ENCODE measurements around the gene IFFO2.
A peak's percentile ranks its signal among the peaks of the same experiment; 100 is the strongest.

Gene IFFO2

GRCh38 chr1:18934205-18935000 is 22.1 kb downstream of the IFFO2 start:
- DNase-seq: no peak

DNA sequence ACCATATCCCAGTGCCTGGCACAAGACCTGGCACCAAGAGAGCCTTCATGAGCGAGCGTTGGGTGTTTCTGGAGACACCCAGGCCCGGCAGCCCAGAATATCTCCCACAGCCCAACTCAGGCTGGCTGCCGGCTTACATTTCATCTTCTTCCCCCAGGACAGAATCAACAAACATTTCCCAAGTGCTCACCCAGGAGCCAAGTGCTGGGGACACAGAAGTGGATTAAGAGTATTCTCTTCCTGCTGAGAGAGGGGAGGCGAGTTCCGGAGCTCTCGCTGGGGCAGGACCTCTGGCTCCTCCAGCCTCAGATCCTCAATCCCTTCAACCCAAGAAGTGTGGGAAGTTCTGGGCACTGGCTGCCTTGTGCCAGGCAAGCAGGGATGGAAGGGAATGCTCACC is 23.6 kb downstream of the IFFO2 start:
- no peak for DNase-seq

DNA sequence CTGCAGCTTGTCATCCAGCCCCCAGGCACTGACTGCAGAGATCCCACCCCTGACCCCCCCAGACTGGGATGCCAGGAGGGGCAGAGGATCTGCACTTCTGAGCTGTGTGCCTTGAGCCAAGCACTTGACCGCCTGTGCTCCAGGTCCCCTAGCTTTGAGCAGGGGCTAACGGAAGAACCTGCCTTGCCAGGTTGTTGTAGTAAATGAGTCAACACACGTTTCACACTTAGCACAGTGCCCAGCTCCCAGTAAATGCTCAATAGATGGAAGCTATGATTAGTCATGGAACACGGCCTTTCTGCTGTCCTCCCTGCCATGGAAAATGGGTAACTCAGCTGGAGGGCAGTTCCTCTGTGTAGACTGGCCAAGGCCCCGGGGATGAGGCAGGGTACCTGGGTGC is 24.1 kb downstream of the IFFO2 start:
- DNase-seq: no peak

DNA sequence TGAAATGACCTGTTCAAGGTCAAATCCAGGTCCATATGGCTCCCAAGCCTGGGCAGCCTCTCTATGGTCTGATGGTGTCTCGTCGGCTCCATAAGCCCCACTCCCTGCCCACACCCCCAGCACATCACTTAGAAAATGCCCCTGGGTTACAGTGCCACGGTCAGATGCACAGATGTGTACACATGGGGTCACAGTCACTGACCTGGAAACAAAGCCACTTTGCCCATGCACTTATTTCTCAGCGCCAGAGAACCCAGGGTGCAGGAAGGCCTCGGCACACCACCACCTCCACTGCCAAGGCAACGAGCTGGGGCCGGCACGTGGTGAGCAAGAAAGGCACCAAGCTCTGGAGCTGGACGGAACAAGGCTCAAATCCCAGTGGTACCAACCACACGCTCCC is 24.7 kb downstream of the IFFO2 start:
- no peak for DNase-seq

DNA sequence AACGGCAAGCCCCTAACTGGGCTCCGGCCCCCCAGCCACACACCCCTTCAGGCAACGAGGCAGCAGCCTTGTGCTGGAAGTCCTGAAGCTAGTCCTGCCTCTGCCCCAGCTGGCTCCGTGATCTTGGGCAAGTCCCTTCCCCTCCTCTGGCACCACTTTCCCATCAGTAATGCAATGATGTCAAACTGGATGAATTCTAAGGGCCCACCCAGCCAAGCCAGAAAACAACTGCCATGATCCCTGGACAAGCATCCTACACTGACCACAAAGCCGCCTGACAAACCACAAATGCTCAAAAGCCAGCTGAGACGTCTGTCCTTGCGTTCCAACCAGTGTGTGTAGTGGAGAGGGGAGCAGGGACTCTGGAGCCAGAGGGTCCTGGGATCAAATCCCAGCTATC is 26.8 kb downstream of the IFFO2 start:
- DNase-seq: no peak

- DNase-seq: no peak
These were observed 27.5 kb downstream of the IFFO2 start for GRCh38 chr1:18928985-18929384.

DNA sequence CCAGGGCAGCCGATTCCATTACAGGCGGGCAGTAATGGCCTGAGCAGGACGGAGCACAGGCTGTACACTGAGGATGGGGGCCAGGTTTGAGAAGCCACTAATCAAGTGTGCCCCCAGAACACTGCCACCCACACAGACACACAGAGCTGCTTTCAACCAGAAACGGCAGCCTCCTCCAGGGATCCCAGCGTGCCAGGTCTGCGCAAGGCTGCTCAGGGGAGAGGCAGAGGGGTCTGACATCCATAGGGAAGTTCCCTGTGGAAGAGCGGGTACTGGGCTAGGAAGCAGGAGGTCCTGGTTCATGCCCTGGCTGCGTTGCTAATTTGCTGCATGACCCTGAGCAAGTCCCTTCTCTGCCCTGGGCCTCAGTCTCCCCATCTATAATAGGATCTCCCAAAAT is 28.1 kb downstream of the IFFO2 start:
- no peak for DNase-seq

- DNase-seq: no peak
These were observed 28.7 kb downstream of the IFFO2 start for GRCh38 chr1:18927654-18928272.

- peak; percentile 12 for DNase-seq
These were observed 29.3 kb downstream of the IFFO2 start for GRCh38 chr1:18927082-18927653.

DNA sequence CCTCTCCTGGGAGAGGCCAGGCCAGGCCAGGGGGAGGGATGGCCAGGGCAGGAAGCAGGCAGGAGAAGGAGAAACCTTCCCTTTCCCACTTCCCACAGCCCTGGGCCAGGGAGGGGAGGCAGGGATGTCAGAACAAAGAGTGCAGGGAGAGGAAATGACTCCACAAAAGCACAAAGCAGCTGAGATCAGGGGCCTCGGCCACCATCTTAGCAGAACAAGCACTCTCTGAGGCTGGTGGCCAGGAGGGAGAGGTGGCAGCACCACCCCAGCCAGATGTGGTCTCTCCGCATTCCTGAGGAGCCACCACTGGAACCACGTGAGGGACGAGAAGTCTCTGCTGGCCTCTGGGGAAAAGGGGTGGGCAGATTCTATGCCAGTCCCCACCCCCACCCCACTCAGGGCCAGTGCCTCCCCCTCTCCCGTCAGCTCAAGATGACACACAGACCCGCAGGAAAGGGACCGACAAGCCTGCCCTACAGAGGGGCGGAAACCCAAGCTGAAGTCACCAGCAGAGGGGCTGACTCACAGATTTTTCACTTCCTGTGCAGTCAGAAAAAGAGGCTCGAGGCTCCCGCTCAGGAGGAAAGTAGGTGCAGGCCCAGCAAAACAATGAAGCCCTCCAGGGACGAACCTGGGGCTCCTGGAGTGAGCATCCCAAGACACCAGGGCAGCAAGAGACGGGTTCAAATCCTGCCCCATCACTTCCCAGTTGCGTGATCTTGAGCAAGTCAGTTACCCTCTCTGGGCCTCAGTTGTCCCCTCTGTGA is 30.0 kb downstream of the IFFO2 start:
- no peak for DNase-seq

DNA sequence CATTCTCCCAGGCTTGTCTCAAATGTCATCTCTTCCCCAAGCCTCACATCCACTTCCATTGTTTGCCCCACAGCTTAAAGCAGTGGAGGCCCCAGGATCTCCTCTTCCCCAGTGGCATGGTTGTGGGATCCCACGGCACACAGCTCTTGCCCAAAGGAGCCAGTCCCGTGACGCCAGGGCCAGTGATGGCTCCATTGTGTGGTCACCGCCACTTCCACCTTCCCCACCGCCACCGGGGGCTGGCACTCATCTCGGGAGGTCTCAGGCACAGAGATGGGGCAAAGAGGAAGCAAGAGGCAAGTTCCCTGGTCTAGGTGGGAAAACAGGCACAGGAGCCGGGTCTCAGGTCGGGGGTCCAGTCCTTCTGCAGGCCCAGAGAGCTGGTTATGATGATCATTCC is 31.2 kb downstream of the IFFO2 start:
- no peak for DNase-seq

- DNase-seq: peak; percentile 60
These were observed 32.2 kb downstream of the IFFO2 start for GRCh38 chr1:18924221-18924691.

GRCh38 chr1:18923756-18924211 is 32.7 kb downstream of the IFFO2 start:
- DNase-seq: peak; percentile 60

DNA sequence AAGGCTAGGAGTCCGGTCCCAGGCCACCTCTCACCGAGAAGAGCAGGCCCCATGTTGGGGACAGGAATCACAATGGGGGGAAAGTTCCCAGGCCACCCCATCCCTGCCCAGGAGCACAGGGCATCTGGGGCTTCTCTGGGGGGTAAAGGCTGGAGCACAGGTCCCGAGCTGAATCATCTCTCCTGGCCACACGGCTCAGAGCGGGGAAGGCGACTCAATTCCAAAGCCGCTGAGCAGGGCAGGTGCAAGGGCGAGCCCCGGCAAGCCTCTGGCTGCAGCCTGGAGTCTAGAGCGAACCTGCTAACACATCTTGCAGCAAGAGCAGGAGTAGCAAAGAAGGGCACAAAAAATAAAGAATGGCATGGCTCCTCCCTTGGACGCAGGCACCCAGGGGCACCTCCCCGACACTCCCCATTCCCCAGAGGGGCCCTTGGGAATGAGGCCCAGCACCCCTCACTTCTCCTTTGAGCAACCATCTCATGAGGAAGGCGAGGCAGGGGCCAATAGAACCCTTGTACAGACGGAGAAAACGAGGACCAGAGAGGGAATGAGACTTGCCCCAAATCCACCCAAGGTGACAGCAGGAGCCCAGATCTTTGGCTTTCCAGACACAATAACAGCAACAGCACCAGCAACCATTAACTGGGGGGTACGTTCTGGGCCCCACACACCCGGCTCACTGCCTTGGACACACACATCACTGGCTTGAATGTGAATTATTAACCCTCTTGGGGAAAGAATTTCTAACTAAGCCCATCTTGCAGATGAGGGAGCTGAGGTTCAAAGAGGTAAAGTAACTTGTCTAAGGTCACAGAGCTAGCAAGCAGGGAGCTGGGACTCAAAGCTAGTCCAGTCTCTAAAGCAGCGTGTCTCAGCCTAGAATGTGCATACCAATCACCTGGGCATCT is 33.4 kb downstream of the IFFO2 start:
- DNase-seq: peak; percentile 16

DNA sequence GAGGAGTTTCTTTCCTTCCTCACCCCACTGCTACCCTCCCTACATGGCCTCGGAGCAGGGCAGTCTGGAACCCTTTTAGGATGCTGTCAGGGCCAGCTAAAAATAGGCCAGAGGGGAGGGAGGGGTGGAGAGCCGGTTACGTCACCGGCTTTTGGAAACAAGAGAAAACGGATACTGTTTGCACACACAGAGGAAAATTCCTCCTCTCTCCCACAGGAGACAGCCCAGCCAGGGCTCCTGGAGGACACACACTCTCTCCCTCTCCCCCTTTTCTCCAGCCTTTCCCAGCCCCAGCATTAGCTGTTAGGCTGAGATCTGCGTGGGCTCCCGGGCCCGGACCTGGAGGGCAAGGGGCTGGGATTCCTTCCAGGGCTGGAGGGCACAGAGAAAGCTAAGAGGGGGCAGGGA is 34.2 kb downstream of the IFFO2 start:
- DNase-seq: peak; percentile 64

DNA sequence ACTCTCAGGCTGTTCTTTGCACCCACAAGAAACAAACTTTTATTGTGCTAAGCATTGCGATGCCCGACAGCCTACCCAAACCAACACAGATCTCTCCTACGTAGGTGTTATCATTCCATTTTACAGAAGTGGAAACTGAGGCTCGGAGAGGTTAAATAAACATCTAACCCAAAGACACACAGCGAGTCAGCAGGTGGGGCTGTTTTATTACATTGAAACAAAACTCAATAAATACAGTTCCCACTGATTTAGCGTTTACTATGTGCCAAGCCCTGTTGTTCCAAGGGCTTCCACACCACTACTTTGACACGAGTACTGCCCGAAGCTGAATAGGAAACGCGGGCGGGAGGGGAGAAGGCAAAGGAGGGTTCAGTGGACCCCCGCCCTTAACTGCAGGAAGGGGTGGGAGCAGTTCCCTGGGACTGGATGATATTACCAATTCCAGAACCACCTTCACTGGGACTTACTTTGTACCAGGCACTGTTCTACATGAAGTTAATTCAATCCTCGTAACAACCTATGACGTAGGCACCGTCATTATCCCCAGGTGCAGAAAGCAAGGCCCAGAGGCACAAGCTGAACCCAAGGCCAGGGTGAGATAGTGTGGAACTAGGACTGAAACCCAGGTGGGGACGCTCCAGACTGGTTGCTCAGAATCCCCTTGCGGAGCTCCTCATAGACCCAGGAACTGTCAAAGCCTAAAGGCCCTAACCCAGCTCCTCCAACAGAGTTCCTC is 34.8 kb downstream of the IFFO2 start:
- no peak for DNase-seq

GRCh38 chr1:18920931-18921330 is 35.5 kb downstream of the IFFO2 start:
- no peak for DNase-seq

DNA sequence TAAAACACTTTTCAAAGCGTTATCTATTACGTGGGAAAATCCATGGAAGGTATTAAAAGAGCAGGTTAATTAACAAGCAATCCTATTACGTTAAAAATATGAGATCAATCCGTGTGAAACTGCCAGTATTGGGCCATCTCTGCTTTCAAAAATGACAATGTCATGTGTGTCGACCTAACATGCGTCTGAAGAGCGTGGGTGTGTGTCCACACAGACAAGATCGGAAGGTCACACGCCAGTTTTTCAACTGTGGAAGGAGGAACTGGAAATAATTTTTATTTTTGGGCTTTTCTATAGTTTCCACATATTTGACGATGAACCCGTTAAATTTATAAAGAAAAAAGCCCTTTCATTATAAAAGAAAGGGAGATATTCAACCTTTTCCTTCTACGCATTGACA is 36.5 kb downstream of the IFFO2 start:
- DNase-seq: no peak

DNA sequence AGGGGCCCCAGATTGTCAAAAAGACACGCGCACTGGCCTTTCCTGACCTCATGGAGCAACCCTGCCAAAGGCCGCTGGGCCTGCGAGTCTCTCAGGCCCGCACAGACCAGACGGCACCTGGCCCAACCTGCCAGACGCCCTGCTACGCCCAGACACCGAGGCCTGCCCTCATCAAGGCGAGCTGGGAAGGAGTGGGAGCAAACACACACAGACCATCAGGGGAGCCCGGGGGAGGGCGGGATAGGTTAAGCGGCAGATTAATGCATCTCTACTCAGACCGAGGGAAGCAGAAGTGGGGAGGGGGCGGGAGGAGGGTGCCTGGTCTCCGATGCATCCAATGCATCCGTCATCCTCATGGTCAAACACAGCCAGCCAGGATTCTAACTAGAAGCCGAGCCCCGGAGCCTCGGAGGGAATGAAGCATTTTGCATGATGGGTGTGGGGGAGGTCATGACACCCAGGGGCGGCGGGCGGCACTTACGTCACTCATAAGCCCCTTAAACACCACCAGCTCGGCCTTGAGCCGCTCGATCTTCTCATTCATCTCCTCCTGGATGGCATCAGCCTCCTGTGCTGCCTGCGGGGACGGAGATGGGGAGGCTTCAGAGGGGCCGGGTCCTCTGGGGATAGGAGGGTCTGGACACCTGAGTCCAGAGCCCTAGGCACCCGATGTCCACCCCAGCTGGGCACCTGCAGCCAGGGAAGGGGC is 37.1 kb downstream of the IFFO2 start:
- DNase-seq: no peak

DNA sequence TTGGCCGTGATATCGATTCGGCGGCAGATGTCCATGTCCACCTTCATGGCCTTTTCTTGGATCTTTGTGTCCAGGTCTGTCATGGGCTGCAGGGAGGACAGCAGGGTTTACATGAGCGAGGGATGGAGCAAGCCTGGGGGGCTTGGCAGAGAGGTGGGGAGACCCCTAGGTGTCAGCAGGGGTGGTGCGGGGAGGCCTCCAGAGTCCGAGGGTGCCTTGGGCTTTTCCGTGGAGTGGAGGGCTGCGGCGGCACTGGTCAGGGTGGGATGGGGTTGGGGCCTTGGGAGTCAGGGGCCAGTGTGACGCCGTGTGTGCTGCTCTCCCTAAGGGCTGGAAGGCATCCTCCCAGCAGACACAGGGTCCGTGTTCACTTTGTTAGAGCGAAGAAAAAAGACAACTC is 38.1 kb downstream of the IFFO2 start:
- DNase-seq: no peak
